ENCODE data around the gene RBM19.

GRCh38 chr12:113877607-113878006 is 88.5 kb downstream of the RBM19 start:
- TF ChIP-seq, protein P1, sequence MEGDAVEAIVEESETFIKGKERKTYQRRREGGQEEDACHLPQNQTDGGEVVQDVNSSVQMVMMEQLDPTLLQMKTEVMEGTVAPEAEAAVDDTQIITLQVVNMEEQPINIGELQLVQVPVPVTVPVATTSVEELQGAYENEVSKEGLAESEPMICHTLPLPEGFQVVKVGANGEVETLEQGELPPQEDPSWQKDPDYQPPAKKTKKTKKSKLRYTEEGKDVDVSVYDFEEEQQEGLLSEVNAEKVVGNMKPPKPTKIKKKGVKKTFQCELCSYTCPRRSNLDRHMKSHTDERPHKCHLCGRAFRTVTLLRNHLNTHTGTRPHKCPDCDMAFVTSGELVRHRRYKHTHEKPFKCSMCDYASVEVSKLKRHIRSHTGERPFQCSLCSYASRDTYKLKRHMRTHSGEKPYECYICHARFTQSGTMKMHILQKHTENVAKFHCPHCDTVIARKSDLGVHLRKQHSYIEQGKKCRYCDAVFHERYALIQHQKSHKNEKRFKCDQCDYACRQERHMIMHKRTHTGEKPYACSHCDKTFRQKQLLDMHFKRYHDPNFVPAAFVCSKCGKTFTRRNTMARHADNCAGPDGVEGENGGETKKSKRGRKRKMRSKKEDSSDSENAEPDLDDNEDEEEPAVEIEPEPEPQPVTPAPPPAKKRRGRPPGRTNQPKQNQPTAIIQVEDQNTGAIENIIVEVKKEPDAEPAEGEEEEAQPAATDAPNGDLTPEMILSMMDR (IDR thresholded peaks at IDR 0.05; ENCODE audit: low read depth, low read length, missing input control) = no peak
- TF ChIP-seq REST (IDR thresholded peaks at IDR 0.05) = no peak
- TF ChIP-seq, protein P2, sequence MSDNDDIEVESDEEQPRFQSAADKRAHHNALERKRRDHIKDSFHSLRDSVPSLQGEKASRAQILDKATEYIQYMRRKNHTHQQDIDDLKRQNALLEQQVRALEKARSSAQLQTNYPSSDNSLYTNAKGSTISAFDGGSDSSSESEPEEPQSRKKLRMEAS (IDR thresholded peaks at IDR 0.05) = no peak
- no peak for TF ChIP-seq RAD21 (IDR thresholded peaks at IDR 0.05)
- TF ChIP-seq, protein P3, sequence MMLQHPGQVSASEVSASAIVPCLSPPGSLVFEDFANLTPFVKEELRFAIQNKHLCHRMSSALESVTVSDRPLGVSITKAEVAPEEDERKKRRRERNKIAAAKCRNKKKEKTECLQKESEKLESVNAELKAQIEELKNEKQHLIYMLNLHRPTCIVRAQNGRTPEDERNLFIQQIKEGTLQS (IDR thresholded peaks at IDR 0.05) = no peak
- no peak for TF ChIP-seq YY1 (IDR thresholded peaks at IDR 0.05)
- no peak for TF ChIP-seq HNF4A (conservative IDR thresholded peaks at IDR 0.05)
